ENCODE measurements around the gene GLDC.

DNA sequence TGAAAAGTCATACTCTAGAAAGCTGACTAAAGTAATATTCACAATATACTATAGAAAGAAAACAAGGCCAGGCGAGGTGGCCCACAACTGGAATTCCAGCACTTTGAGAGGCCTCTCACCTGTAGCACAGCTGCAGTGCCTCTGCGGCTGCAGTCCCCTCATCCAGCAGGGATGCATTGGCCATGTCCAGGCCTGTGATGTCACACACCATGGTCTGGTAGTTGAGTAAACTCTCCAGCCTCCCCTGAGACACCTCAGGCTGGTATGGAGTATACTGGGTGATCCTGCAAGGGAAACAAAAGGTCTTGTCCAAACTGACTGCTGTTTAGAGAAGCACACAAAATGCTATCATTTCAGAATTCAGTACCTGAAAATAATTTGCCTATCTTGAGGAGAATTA is 35.5 kb downstream of the GLDC start:
- TF ChIP-seq CTCF (conservative IDR thresholded peaks at IDR 0.05): no peak
- no peak for TF ChIP-seq EZH2 (IDR thresholded peaks at IDR 0.05; ENCODE audit: low read depth)
